ENCODE measurements around the gene PLCH1. TPM values are rescaled to one million over a fixed set of nuclear protein-coding genes. Genes with fewer than 3 reads are reported as not detected.

Gene PLCH1
- total and polyA plus RNA-seq, 2 of the 13 experiments (the other 11 are each of a cell fraction or from before 2014, with no cell fraction given): 2.0 to 3.0 TPM

DNA sequence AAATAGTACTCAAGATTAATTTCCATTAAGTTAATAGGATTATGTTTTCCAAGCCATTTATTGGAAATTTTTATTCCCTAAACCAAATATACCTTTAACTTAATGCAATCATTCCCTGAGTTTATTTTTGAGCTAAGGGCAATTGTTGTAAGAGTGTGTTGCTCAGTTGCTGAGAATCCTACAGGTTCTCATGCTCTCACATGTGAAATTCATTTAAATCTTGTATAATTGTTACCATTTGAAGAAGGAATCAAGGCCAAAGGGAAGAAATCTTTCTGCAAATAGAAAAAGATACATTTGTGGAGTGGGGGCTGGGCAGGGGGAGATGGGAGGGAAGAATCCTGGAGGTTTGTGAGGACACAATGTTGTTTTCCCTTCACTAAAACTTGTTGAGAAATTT is 248.7 kb downstream of the PLCH1 start (continued):
- TF ChIP-seq ZNF251 (CRISPR knock-in tag; IDR thresholded peaks at IDR 0.05): no peak
- TF ChIP-seq DNMT1 (CRISPR knock-in tag; IDR thresholded peaks at IDR 0.05): no peak
- TF ChIP-seq, protein P1, sequence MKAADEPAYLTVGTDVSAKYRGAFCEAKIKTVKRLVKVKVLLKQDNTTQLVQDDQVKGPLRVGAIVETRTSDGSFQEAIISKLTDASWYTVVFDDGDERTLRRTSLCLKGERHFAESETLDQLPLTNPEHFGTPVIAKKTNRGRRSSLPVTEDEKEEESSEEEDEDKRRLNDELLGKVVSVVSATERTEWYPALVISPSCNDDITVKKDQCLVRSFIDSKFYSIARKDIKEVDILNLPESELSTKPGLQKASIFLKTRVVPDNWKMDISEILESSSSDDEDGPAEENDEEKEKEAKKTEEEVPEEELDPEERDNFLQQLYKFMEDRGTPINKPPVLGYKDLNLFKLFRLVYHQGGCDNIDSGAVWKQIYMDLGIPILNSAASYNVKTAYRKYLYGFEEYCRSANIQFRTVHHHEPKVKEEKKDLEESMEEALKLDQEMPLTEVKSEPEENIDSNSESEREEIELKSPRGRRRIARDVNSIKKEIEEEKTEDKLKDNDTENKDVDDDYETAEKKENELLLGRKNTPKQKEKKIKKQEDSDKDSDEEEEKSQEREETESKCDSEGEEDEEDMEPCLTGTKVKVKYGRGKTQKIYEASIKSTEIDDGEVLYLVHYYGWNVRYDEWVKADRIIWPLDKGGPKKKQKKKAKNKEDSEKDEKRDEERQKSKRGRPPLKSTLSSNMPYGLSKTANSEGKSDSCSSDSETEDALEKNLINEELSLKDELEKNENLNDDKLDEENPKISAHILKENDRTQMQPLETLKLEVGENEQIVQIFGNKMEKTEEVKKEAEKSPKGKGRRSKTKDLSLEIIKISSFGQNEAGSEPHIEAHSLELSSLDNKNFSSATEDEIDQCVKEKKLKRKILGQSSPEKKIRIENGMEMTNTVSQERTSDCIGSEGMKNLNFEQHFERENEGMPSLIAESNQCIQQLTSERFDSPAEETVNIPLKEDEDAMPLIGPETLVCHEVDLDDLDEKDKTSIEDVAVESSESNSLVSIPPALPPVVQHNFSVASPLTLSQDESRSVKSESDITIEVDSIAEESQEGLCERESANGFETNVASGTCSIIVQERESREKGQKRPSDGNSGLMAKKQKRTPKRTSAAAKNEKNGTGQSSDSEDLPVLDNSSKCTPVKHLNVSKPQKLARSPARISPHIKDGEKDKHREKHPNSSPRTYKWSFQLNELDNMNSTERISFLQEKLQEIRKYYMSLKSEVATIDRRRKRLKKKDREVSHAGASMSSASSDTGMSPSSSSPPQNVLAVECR (CRISPR knock-in tag; IDR thresholded peaks at IDR 0.05; ENCODE audit: borderline replicate concordance): no peak

DNA sequence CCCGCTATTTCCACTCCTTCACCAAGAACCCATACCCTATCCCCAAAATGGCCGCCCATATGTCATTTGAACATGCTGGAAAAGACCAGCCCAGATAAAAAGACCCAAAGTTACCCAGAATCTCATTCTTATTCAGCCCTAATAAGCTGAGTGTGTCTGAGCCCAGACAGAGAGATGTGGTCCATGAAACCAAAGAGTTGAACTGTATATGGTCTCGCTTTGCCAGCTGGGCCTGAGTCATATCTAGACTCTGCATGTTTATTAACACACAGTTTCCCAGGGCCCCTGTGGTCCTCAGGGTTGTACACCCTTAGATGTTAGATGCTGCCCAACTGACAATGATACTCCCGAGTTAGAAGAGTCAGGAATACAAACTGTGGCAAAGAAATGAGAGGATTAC is 249.5 kb downstream of the PLCH1 start:
- 85% methylated on average over 4 of the region's 4 CpGs for WGBS (ENCODE audit: low lambda C conversion rate)
- Histone ChIP-seq H2AFZ (ENCODE audit: low read length) (no peak overlapping the region), H3K9me3 (ENCODE audit: low read length) (no peaks in the 10 kb centered on the region), H3K4me2 (ENCODE audit: low read depth, low read length) (no peak overlapping the region), H3K79me2 (ENCODE audit: insufficient read depth, low read length) (no peaks in the 10 kb centered on the region), H3K9ac (ENCODE audit: insufficient read depth, low read depth, low read length) (no peak overlapping the region), H3K4me1 (ENCODE audit: insufficient read depth, low read length) (no peaks in the 10 kb centered on the region), H3K27me3 (ENCODE audit: control insufficient read depth in 1 of 2, insufficient read depth in 2 of 2, low read length in 2 of 2) (no peaks in the 10 kb centered on the region), H3K27ac (ENCODE audit: extremely low read length, insufficient read depth, low read length) (no peak overlapping the region), H4K20me1 (ENCODE audit: insufficient read depth, low read length) (no peaks in the 10 kb centered on the region), H3K36me3 (replicated peaks in 1 of 2; ENCODE audit: control insufficient read depth in 1 of 2, insufficient read depth in 2 of 2, low read length in 2 of 2) (peaks cover under 1 to 1% of the 10 kb centered on the region in 2 experiments; a peak in 2 of 5 replicates), H3K4me3 (replicated peaks in 1 of 3; ENCODE audit: insufficient read depth in 1 of 3, low read depth in 2 of 3, low read length in 3 of 3) (no peak overlapping the region)
- DNase-seq (ENCODE audit: low spot score) (no peak), ATAC-seq (no peak), FAIRE-seq (no peak)
- TF ChIP-seq, protein P2, sequence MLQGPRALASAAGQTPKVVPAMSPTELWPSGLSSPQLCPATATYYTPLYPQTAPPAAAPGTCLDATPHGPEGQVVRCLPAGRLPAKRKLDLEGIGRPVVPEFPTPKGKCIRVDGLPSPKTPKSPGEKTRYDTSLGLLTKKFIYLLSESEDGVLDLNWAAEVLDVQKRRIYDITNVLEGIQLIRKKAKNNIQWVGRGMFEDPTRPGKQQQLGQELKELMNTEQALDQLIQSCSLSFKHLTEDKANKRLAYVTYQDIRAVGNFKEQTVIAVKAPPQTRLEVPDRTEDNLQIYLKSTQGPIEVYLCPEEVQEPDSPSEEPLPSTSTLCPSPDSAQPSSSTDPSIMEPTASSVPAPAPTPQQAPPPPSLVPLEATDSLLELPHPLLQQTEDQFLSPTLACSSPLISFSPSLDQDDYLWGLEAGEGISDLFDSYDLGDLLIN (CRISPR knock-in tag; IDR thresholded peaks at IDR 0.05; ENCODE audit: borderline replicate concordance): no peak
- TF ChIP-seq SP5 (CRISPR knock-in tag; IDR thresholded peaks at IDR 0.05; ENCODE audit: borderline replicate concordance, low read depth): no peak
- TF ChIP-seq, protein P3, sequence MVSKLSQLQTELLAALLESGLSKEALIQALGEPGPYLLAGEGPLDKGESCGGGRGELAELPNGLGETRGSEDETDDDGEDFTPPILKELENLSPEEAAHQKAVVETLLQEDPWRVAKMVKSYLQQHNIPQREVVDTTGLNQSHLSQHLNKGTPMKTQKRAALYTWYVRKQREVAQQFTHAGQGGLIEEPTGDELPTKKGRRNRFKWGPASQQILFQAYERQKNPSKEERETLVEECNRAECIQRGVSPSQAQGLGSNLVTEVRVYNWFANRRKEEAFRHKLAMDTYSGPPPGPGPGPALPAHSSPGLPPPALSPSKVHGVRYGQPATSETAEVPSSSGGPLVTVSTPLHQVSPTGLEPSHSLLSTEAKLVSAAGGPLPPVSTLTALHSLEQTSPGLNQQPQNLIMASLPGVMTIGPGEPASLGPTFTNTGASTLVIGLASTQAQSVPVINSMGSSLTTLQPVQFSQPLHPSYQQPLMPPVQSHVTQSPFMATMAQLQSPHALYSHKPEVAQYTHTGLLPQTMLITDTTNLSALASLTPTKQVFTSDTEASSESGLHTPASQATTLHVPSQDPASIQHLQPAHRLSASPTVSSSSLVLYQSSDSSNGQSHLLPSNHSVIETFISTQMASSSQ (IDR thresholded peaks at IDR 0.05; ENCODE audit: low read depth): no peak
- TF ChIP-seq, protein P3 (CRISPR knock-in tag; IDR thresholded peaks at IDR 0.05; ENCODE audit: borderline replicate concordance): no peak
- no peak for TF ChIP-seq ZNF326 (CRISPR knock-in tag; IDR thresholded peaks at IDR 0.05; ENCODE audit: borderline replicate concordance)
- no peak for TF ChIP-seq NBN (conservative IDR thresholded peaks at IDR 0.05)
- TF ChIP-seq HNRNPUL1 (IDR thresholded peaks at IDR 0.05; ENCODE audit: low read depth, low read length): no peak
- ChIA-PET POLR2A (no interaction called here), CTCF (ENCODE audit: low intra/inter-chr PET ratio, low total read pairs) (no interaction called here)
- in situ Hi-C loops (cut with HindIII; ENCODE audit: extremely low pct_ligation_motif_present, low pct_unique_long_range_greater_than_20kb) (no loop called here), intact Hi-C loops (cut with micrococcal nuclease; ENCODE audit: unreplicated experiment) (no loop called here)
- no TSS peak for BruUV-seq (replicated peaks)

Data from HepG2 (cell line).